Measurements from ENCODE around the gene ADGRB3. TPM values are rescaled to one million over a fixed set of nuclear protein-coding genes. Genes with fewer than 3 reads are reported as not detected.

The ADGRB3 gene
- total RNA-seq, 2 experiments from 2014 or later = not detected

GRCh38 chr6:68711386-68712000, 76.4 kb downstream of the ADGRB3 start:
- H3K27ac Mint-ChIP-seq = no peak overlapping the region
- H3K4me1 Mint-ChIP-seq (ENCODE audit: low read depth) = no peaks in the 10 kb centered on the region
- H3K9me3 Mint-ChIP-seq (ENCODE audit: insufficient read depth) = no peaks in the 10 kb centered on the region
- H3K27me3 Mint-ChIP-seq (ENCODE audit: low read depth) = no peaks in the 10 kb centered on the region
- ChIA-PET CTCF (no interaction called here), POLR2A (no interaction called here)
- DNase-seq (no peak), ATAC-seq (no peak)
- no peak overlapping the region for H3K4me3 Mint-ChIP-seq
- no peaks in the 10 kb centered on the region for H3K36me3 Mint-ChIP-seq (ENCODE audit: low read depth)

- Mint-ChIP-seq H3K4me3 (no peak overlapping the region), H3K27ac (no peak overlapping the region), H3K36me3 (ENCODE audit: low read depth) (no peaks in the 10 kb centered on the region), H3K9me3 (ENCODE audit: insufficient read depth) (no peaks in the 10 kb centered on the region), H3K4me1 (ENCODE audit: low read depth) (no peaks in the 10 kb centered on the region), H3K27me3 (ENCODE audit: low read depth) (no peaks in the 10 kb centered on the region)
- CTCF ChIA-PET = no interaction called here
- DNase-seq (no peak), ATAC-seq (no peak)
- POLR2A ChIA-PET = interaction anchor here (0.7 kb wide), 1 partner anchor 504 kb away, joined by 4 read pairs; no protein-coding TSS in a partner anchor
These were observed 81.5 kb downstream of the ADGRB3 start for GRCh38 chr6:68716620-68717019.

GRCh38 chr6:68718385-68719073, 83.4 kb downstream of the ADGRB3 start:
- Mint-ChIP-seq H3K27ac (no peak overlapping the region), H3K27me3 (ENCODE audit: low read depth) (no peaks in the 10 kb centered on the region), H3K36me3 (ENCODE audit: low read depth) (no peaks in the 10 kb centered on the region), H3K9me3 (ENCODE audit: insufficient read depth) (no peaks in the 10 kb centered on the region), H3K4me3 (no peak overlapping the region), H3K4me1 (ENCODE audit: low read depth) (no peaks in the 10 kb centered on the region)
- CTCF ChIA-PET = no interaction called here
- POLR2A ChIA-PET = no interaction called here
- DNase-seq (no peak), ATAC-seq (no peak)

- ATAC-seq (no peak), DNase-seq (no peak)
- ChIA-PET CTCF (no interaction called here), POLR2A (no interaction called here)
- Mint-ChIP-seq H3K9me3 (ENCODE audit: insufficient read depth) (no peaks in the 10 kb centered on the region), H3K36me3 (ENCODE audit: low read depth) (no peaks in the 10 kb centered on the region), H3K27ac (no peak overlapping the region), H3K4me3 (no peak overlapping the region), H3K4me1 (ENCODE audit: low read depth) (no peaks in the 10 kb centered on the region), H3K27me3 (ENCODE audit: low read depth) (no peaks in the 10 kb centered on the region)
These were observed 84.7 kb downstream of the ADGRB3 start for GRCh38 chr6:68719761-68720160.

- POLR2A ChIA-PET = no interaction called here
- Mint-ChIP-seq H3K27me3 (ENCODE audit: low read depth) (no peaks in the 10 kb centered on the region), H3K4me1 (ENCODE audit: low read depth) (no peaks in the 10 kb centered on the region), H3K9me3 (ENCODE audit: insufficient read depth) (no peaks in the 10 kb centered on the region), H3K4me3 (no peak overlapping the region), H3K36me3 (ENCODE audit: low read depth) (no peaks in the 10 kb centered on the region), H3K27ac (no peak overlapping the region)
- no peak for ATAC-seq
- DNase-seq = no peak
- CTCF ChIA-PET = no interaction called here
These were observed 87.9 kb downstream of the ADGRB3 start for GRCh38 chr6:68722891-68723527.

GRCh38 chr6:68724060-68724459, 89.0 kb downstream of the ADGRB3 start:
- Mint-ChIP-seq H3K4me3 (no peak overlapping the region), H3K27ac (no peak overlapping the region), H3K4me1 (ENCODE audit: low read depth) (no peaks in the 10 kb centered on the region), H3K27me3 (ENCODE audit: low read depth) (no peaks in the 10 kb centered on the region), H3K36me3 (ENCODE audit: low read depth) (no peaks in the 10 kb centered on the region), H3K9me3 (ENCODE audit: insufficient read depth) (no peaks in the 10 kb centered on the region)
- CTCF ChIA-PET = no interaction called here
- DNase-seq (no peak), ATAC-seq (no peak)
- POLR2A ChIA-PET = no interaction called here

GRCh38 chr6:68726337-68726736, 91.3 kb downstream of the ADGRB3 start:
- ATAC-seq (no peak), DNase-seq (no peak)
- no peak overlapping the region for H3K27ac Mint-ChIP-seq
- no peaks in the 10 kb centered on the region for H3K27me3 Mint-ChIP-seq (ENCODE audit: low read depth)
- H3K9me3 Mint-ChIP-seq (ENCODE audit: insufficient read depth) = no peaks in the 10 kb centered on the region
- CTCF ChIA-PET = no interaction called here
- POLR2A ChIA-PET = no interaction called here
- H3K4me1 Mint-ChIP-seq (ENCODE audit: low read depth) = no peaks in the 10 kb centered on the region
- no peaks in the 10 kb centered on the region for H3K36me3 Mint-ChIP-seq (ENCODE audit: low read depth)
- H3K4me3 Mint-ChIP-seq = no peak overlapping the region

GRCh38 chr6:68726992-68727391, 91.9 kb downstream of the ADGRB3 start:
- DNase-seq (no peak), ATAC-seq (no peak)
- CTCF ChIA-PET = no interaction called here
- Mint-ChIP-seq H3K4me3 (no peak overlapping the region), H3K4me1 (ENCODE audit: low read depth) (no peaks in the 10 kb centered on the region), H3K36me3 (ENCODE audit: low read depth) (no peaks in the 10 kb centered on the region), H3K9me3 (ENCODE audit: insufficient read depth) (no peaks in the 10 kb centered on the region), H3K27me3 (ENCODE audit: low read depth) (no peaks in the 10 kb centered on the region), H3K27ac (no peak overlapping the region)
- POLR2A ChIA-PET = no interaction called here

- Mint-ChIP-seq H3K27me3 (ENCODE audit: low read depth) (no peaks in the 10 kb centered on the region), H3K9me3 (ENCODE audit: insufficient read depth) (no peaks in the 10 kb centered on the region), H3K27ac (no peak overlapping the region), H3K36me3 (ENCODE audit: low read depth) (no peaks in the 10 kb centered on the region), H3K4me1 (ENCODE audit: low read depth) (no peaks in the 10 kb centered on the region), H3K4me3 (no peak overlapping the region)
- ATAC-seq = no peak
- ChIA-PET CTCF (no interaction called here), POLR2A (no interaction called here)
- no peak for DNase-seq
These were observed 92.6 kb downstream of the ADGRB3 start for GRCh38 chr6:68727699-68728098.

- DNase-seq (no peak), ATAC-seq (no peak)
- ChIA-PET POLR2A (no interaction called here), CTCF (no interaction called here)
- Mint-ChIP-seq H3K4me3 (no peak overlapping the region), H3K27ac (no peak overlapping the region), H3K36me3 (ENCODE audit: low read depth) (no peaks in the 10 kb centered on the region), H3K27me3 (ENCODE audit: low read depth) (no peaks in the 10 kb centered on the region), H3K9me3 (ENCODE audit: insufficient read depth) (no peaks in the 10 kb centered on the region), H3K4me1 (ENCODE audit: low read depth) (no peaks in the 10 kb centered on the region)
These were observed 93.3 kb downstream of the ADGRB3 start for GRCh38 chr6:68728159-68728979.

GRCh38 chr6:68729377-68729903, 94.4 kb downstream of the ADGRB3 start:
- Mint-ChIP-seq H3K4me3 (no peak overlapping the region), H3K27me3 (ENCODE audit: low read depth) (no peaks in the 10 kb centered on the region), H3K4me1 (ENCODE audit: low read depth) (no peaks in the 10 kb centered on the region), H3K9me3 (ENCODE audit: insufficient read depth) (no peaks in the 10 kb centered on the region), H3K27ac (no peak overlapping the region), H3K36me3 (ENCODE audit: low read depth) (no peaks in the 10 kb centered on the region)
- ATAC-seq (no peak), DNase-seq (no peak)
- ChIA-PET CTCF (no interaction called here), POLR2A (no interaction called here)

All from activated CD8-positive, alpha-beta T cell treated with anti-CD3 and anti-CD28 coated beads, Interleukin-2, amount 10 ng/mL, durations not matched to agents 7 days and 5 days (primary cell).